Natural killer cell treated with Interleukin-12 subunit alpha and Interleukin-12 subunit beta and Interleukin-15 and Interleukin-18, amount 100 ng/mL, for 72 hours (primary cell): Measurements from ENCODE around the gene SCP2D1. TPM values are rescaled to one million over a fixed set of nuclear protein-coding genes. Genes with fewer than 3 reads are reported as not detected.

ENCODE experiments used
- ATAC-seq, 2 donors: fragments of 150-1000 bp; cut with Tn5 transposase in 1 of 2; sonication (Bioruptor Pico), chemical (Tn5 transposase) in 1 of 2; 2 replicates each; pipeline ENCODE4 v1.10.0; 2021
- DNase-seq: peaks from one replicate; pipeline ENCODE4 v3.0.0; 2022; ENCODE audit warnings: low spot score
- H3K27ac Mint-ChIP-seq, 2 donors: 1 replicate in 1 of 2; 2 replicates in 1 of 2; pipeline ENCODE4 v1.8.0; 2022; ENCODE audit warnings: mixed read lengths in 2 of 2, mild to moderate bottlenecking in 1 of 2, moderate library complexity in 1 of 2
- H3K27me3 Mint-ChIP-seq, 2 donors: 1 replicate in 1 of 2; 2 replicates in 1 of 2; pipeline ENCODE4 v1.8.0; 2022; ENCODE audit warnings: mixed read lengths in 2 of 2
- H3K36me3 Mint-ChIP-seq: one replicate; pipeline ENCODE4 v1.8.0; 2022; ENCODE audit warnings: mixed read lengths
- H3K4me1 Mint-ChIP-seq, 2 donors: 1 replicate in 1 of 2; 2 replicates in 1 of 2; pipeline ENCODE4 v1.8.0; 2022; ENCODE audit warnings: low read depth in 2 of 2, mixed read lengths in 2 of 2, mild to moderate bottlenecking in 1 of 2
- H3K4me3 Mint-ChIP-seq: one replicate; pipeline ENCODE4 v1.8.0; 2022; ENCODE audit warnings: mixed read lengths
- H3K9me3 Mint-ChIP-seq: 2 replicates; pipeline ENCODE4 v1.8.0; 2022; ENCODE audit warnings: mixed read lengths
- total RNA-seq, 2 donors: library from RNA; stranded (reverse); gene quantifications; one replicate each; pipeline ENCODE4 v1.2.3, GENCODE V29; 2022

SCP2D1 gene
- total RNA-seq, 2 donors from 2014 or later = not detected

- H3K36me3 Mint-ChIP-seq = no peaks in the 10 kb centered on the region
- H3K4me3 Mint-ChIP-seq = no peak overlapping the region
- H3K4me1 Mint-ChIP-seq = no peaks in the 10 kb centered on the region
- ATAC-seq (no peak), DNase-seq (no peak)
- no peak overlapping the region for H3K27ac Mint-ChIP-seq
- H3K9me3 Mint-ChIP-seq = no peaks in the 10 kb centered on the region
- H3K27me3 Mint-ChIP-seq = peaks cover 10 to 16% of the 10 kb centered on the region in 2 donors
Observed at GRCh38 chr20:18835466-18836256, 22.1 kb downstream of the SCP2D1 start.

GRCh38 chr20:18837718-18838117 lies 24.1 kb downstream of the SCP2D1 start:
- no peaks in the 10 kb centered on the region for H3K4me1 Mint-ChIP-seq
- no peak overlapping the region for H3K4me3 Mint-ChIP-seq
- no peaks in the 10 kb centered on the region for H3K9me3 Mint-ChIP-seq
- peaks cover 12 to 15% of the 10 kb centered on the region in 2 donors for H3K27me3 Mint-ChIP-seq
- DNase-seq (no peak), ATAC-seq (no peak)
- H3K27ac Mint-ChIP-seq = no peak overlapping the region
- H3K36me3 Mint-ChIP-seq = no peaks in the 10 kb centered on the region

- Mint-ChIP-seq H3K4me3 (no peak overlapping the region), H3K36me3 (no peaks in the 10 kb centered on the region), H3K9me3 (no peaks in the 10 kb centered on the region), H3K4me1 (no peaks in the 10 kb centered on the region), H3K27ac (no peak overlapping the region), H3K27me3 (peaks cover 12 to 15% of the 10 kb centered on the region in 2 donors)
- DNase-seq (no peak), ATAC-seq (no peak)
Observed at GRCh38 chr20:18839507-18840247, 26.1 kb downstream of the SCP2D1 start.

GRCh38 chr20:18840248-18840645 lies 26.7 kb downstream of the SCP2D1 start:
- Mint-ChIP-seq H3K36me3 (no peaks in the 10 kb centered on the region), H3K27ac (no peak overlapping the region), H3K4me1 (no peaks in the 10 kb centered on the region), H3K27me3 (peaks cover 11 to 15% of the 10 kb centered on the region in 2 donors), H3K9me3 (no peaks in the 10 kb centered on the region), H3K4me3 (no peak overlapping the region)
- DNase-seq = no peak
- no peak for ATAC-seq

- ATAC-seq = no peak
- no peak overlapping the region for H3K4me3 Mint-ChIP-seq
- H3K27me3 Mint-ChIP-seq = peaks cover 9 to 10% of the 10 kb centered on the region in 2 donors
- no peaks in the 10 kb centered on the region for H3K4me1 Mint-ChIP-seq
- no peak for DNase-seq
- H3K9me3 Mint-ChIP-seq = no peaks in the 10 kb centered on the region
- H3K27ac Mint-ChIP-seq = no peak overlapping the region
- no peaks in the 10 kb centered on the region for H3K36me3 Mint-ChIP-seq
Observed at GRCh38 chr20:18845017-18845416, 31.4 kb downstream of the SCP2D1 start.

GRCh38 chr20:18847226-18847755 lies 33.7 kb downstream of the SCP2D1 start:
- no peaks in the 10 kb centered on the region for H3K4me1 Mint-ChIP-seq
- H3K36me3 Mint-ChIP-seq = no peaks in the 10 kb centered on the region
- no peaks in the 10 kb centered on the region for H3K9me3 Mint-ChIP-seq
- H3K27ac Mint-ChIP-seq = no peak overlapping the region
- no peak for DNase-seq
- no peak overlapping the region for H3K4me3 Mint-ChIP-seq
- H3K27me3 Mint-ChIP-seq = peaks cover 4 to 5% of the 10 kb centered on the region in 2 donors
- no peak for ATAC-seq

GRCh38 chr20:18849131-18849530 lies 35.5 kb downstream of the SCP2D1 start:
- H3K4me1 Mint-ChIP-seq = no peaks in the 10 kb centered on the region
- H3K27ac Mint-ChIP-seq = no peak overlapping the region
- H3K27me3 Mint-ChIP-seq = peaks cover 9 to 13% of the 10 kb centered on the region in 2 donors
- no peaks in the 10 kb centered on the region for H3K9me3 Mint-ChIP-seq
- no peaks in the 10 kb centered on the region for H3K36me3 Mint-ChIP-seq
- ATAC-seq = no peak
- DNase-seq = no peak
- no peak overlapping the region for H3K4me3 Mint-ChIP-seq

- no peaks in the 10 kb centered on the region for H3K36me3 Mint-ChIP-seq
- H3K27me3 Mint-ChIP-seq = peaks cover 13 to 26% of the 10 kb centered on the region in 2 donors
- no peaks in the 10 kb centered on the region for H3K9me3 Mint-ChIP-seq
- no peak overlapping the region for H3K4me3 Mint-ChIP-seq
- ATAC-seq (no peak), DNase-seq (no peak)
- no peak overlapping the region for H3K27ac Mint-ChIP-seq
- no peaks in the 10 kb centered on the region for H3K4me1 Mint-ChIP-seq
Observed at GRCh38 chr20:18851629-18852028, 38.0 kb downstream of the SCP2D1 start.

- Mint-ChIP-seq H3K27ac (no peak overlapping the region), H3K9me3 (no peaks in the 10 kb centered on the region), H3K4me1 (no peaks in the 10 kb centered on the region), H3K36me3 (no peaks in the 10 kb centered on the region), H3K27me3 (peaks cover 16 to 26% of the 10 kb centered on the region in 2 donors), H3K4me3 (no peak overlapping the region)
- DNase-seq (no peak), ATAC-seq (peak in 1 of 2 donors; percentile 36)
Observed at GRCh38 chr20:18852318-18852717, 38.7 kb downstream of the SCP2D1 start.

GRCh38 chr20:18853216-18853615 lies 39.6 kb downstream of the SCP2D1 start:
- H3K27ac Mint-ChIP-seq = no peak overlapping the region
- no peak overlapping the region for H3K4me3 Mint-ChIP-seq
- no peaks in the 10 kb centered on the region for H3K36me3 Mint-ChIP-seq
- peaks cover 17 to 29% of the 10 kb centered on the region in 2 donors for H3K27me3 Mint-ChIP-seq
- no peak for DNase-seq
- ATAC-seq = no peak
- no peaks in the 10 kb centered on the region for H3K4me1 Mint-ChIP-seq
- H3K9me3 Mint-ChIP-seq = peaks cover 1% of the 10 kb centered on the region

GRCh38 chr20:18853946-18854646 lies 40.5 kb downstream of the SCP2D1 start:
- no peak overlapping the region for H3K27ac Mint-ChIP-seq
- no peaks in the 10 kb centered on the region for H3K4me1 Mint-ChIP-seq
- H3K36me3 Mint-ChIP-seq = no peaks in the 10 kb centered on the region
- H3K9me3 Mint-ChIP-seq = peaks cover 5% of the 10 kb centered on the region
- no peak for ATAC-seq
- H3K4me3 Mint-ChIP-seq = no peak overlapping the region
- peaks cover 19 to 38% of the 10 kb centered on the region in 2 donors for H3K27me3 Mint-ChIP-seq
- no peak for DNase-seq

- H3K4me3 Mint-ChIP-seq = no peak overlapping the region
Observed at GRCh38 chr20:18855882-18856281, 42.3 kb downstream of the SCP2D1 start.

GRCh38 chr20:18856873-18857272 lies 43.3 kb downstream of the SCP2D1 start:
- no peak for ATAC-seq
- no peak overlapping the region for H3K4me3 Mint-ChIP-seq

More at GRCh38 chr20:18855882-18856281, 42.3 kb downstream of the SCP2D1 start:
- H3K9me3 Mint-ChIP-seq = peaks cover 11% of the 10 kb centered on the region
- H3K27me3 Mint-ChIP-seq = peaks cover 19 to 38% of the 10 kb centered on the region in 2 donors
- H3K36me3 Mint-ChIP-seq = peaks cover 5% of the 10 kb centered on the region
- ATAC-seq (no peak), DNase-seq (no peak)
- H3K27ac Mint-ChIP-seq = no peak overlapping the region
- no peaks in the 10 kb centered on the region for H3K4me1 Mint-ChIP-seq

More at GRCh38 chr20:18856873-18857272, 43.3 kb downstream of the SCP2D1 start:
- peaks cover 19 to 38% of the 10 kb centered on the region in 2 donors for H3K27me3 Mint-ChIP-seq
- DNase-seq = no peak
- H3K4me1 Mint-ChIP-seq = no peaks in the 10 kb centered on the region
- peaks cover 5% of the 10 kb centered on the region for H3K36me3 Mint-ChIP-seq
- H3K27ac Mint-ChIP-seq = no peak overlapping the region
- H3K9me3 Mint-ChIP-seq = peaks cover 11% of the 10 kb centered on the region
